Keratinocyte (primary cell): Measurements from ENCODE around the gene FGF22. TPM values are rescaled to one million over a fixed set of nuclear protein-coding genes. Genes with fewer than 3 reads are reported as not detected.

Experiments used
- DNase-seq: peaks from one replicate; pipeline ENCODE4 v3.0.0-alpha.2; 2011; ENCODE audit warnings: low read depth, missing footprints, low spot score
- FAIRE-seq: peaks from 2 replicates; lab custom pipeline; 2011; peaks lifted over from hg19 to GRCh38; lab: Jason Lieb, UNC
- H2AFZ ChIP-seq: 2 replicates; pipeline ENCODE4 v1.6.0; 2012; ENCODE audit warnings: low read length, control low read depth, inconsistent platforms; ENCODE audit not compliant: control insufficient read depth
- H3K27ac ChIP-seq: 2 replicates; pipeline ENCODE4 v1.5.1; 2011; ENCODE audit warnings: low read length; ENCODE audit not compliant: control insufficient read depth, insufficient read depth
- H3K27me3 ChIP-seq: 3 replicates; pipeline ENCODE4 v1.6.0; 2011; ENCODE audit warnings: low read length; ENCODE audit not compliant: control insufficient read depth, insufficient read depth; ENCODE audit errors: extremely low read depth
- H3K36me3 ChIP-seq, 2 experiments: 2 replicates in 1 of 2; 3 replicates in 1 of 2; pipeline ENCODE4 v1.5.1; 2011; ENCODE audit warnings: low read length in 2 of 2, mild to moderate bottlenecking in 1 of 2; ENCODE audit not compliant: control insufficient read depth in 2 of 2, insufficient read depth in 2 of 2; ENCODE audit errors: extremely low read depth in 1 of 2
- H3K4me1 ChIP-seq: 3 replicates; pipeline ENCODE4 v1.5.1; 2011; ENCODE audit warnings: low read length; ENCODE audit not compliant: control insufficient read depth, insufficient read depth; ENCODE audit errors: extremely low read depth
- H3K4me2 ChIP-seq: 3 replicates; pipeline ENCODE4 v1.6.0; 2011; ENCODE audit warnings: low read depth, low read length; ENCODE audit not compliant: control insufficient read depth, insufficient read depth; ENCODE audit errors: extremely low read depth
- H3K4me3 ChIP-seq, 3 experiments: fragments of 200-600 bp in 1 of 3; sonication (generic) in 1 of 3; 2 replicates in 2 of 3; 3 replicates in 1 of 3; pipeline ENCODE4 v1.5.1; 2011 to 2016; ENCODE audit warnings: low read length in 3 of 3, mild to moderate bottlenecking in 3 of 3, control low read depth in 2 of 3, inconsistent platforms in 1 of 3, low read depth in 1 of 3, mixed read lengths in 1 of 3, mixed run types in 1 of 3, moderate library complexity in 1 of 3; ENCODE audit not compliant: control insufficient read depth in 2 of 3, insufficient read depth in 2 of 3; ENCODE audit errors: extremely low read depth in 1 of 3
- H3K79me2 ChIP-seq: 2 replicates; pipeline ENCODE4 v1.6.0; 2012; ENCODE audit warnings: low read length; ENCODE audit not compliant: control insufficient read depth, insufficient read depth
- H3K9ac ChIP-seq: 3 replicates; pipeline ENCODE4 v1.6.0; 2011; ENCODE audit warnings: low read length; ENCODE audit not compliant: control insufficient read depth, insufficient read depth; ENCODE audit errors: extremely low read depth
- H3K9me1 ChIP-seq: 3 replicates; pipeline ENCODE4 v1.6.0; 2011; ENCODE audit warnings: low read length; ENCODE audit not compliant: control insufficient read depth, insufficient read depth; ENCODE audit errors: extremely low read depth
- H3K9me3 ChIP-seq: 2 replicates; pipeline ENCODE4 v1.5.1; 2012; ENCODE audit warnings: low read depth, low read length; ENCODE audit not compliant: control insufficient read depth
- H4K20me1 ChIP-seq: 3 replicates; pipeline ENCODE4 v1.6.0; 2011; ENCODE audit warnings: low read length; ENCODE audit not compliant: control insufficient read depth, insufficient read depth; ENCODE audit errors: extremely low read depth
- CTCF ChIP-seq, 3 experiments: IDR thresholded peaks in 1 of 3; conservative IDR thresholded peaks in 1 of 3; optimal IDR thresholded peaks in 1 of 3; 2 replicates in 2 of 3; 3 replicates in 1 of 3; pipeline versions ENCODE3 to v1.5.1; 2011; ENCODE audit warnings: low read length in 3 of 3, mild to moderate bottlenecking in 3 of 3, moderate library complexity in 2 of 3, control low read depth in 1 of 3, inconsistent platforms in 1 of 3; ENCODE audit not compliant: insufficient read depth in 2 of 3; ENCODE audit errors: extremely low read depth in 1 of 3
- EZH2 ChIP-seq: IDR thresholded peaks from one replicate; pipeline ENCODE4 v1.6.1; 2012; ENCODE audit warnings: inconsistent platforms, mild to moderate bottlenecking, low read length, moderate library complexity
- dilution Hi-C: fragments of 300-500 bp; cut with MboI; formaldehyde crosslinking; loops from one replicate; pipeline ENCODE4 v1.7.0; 2020; ENCODE audit warnings: low sequenced_read_pairs; ENCODE audit not compliant: extremely low pct_ligation_motif_present
- polyA plus RNA-seq, 5 experiments: library from polyadenylated mRNA; depleted of rRNA in 3 of 5; stranded (reverse) in 3 of 5; stranded (forward) in 1 of 5; unstranded in 1 of 5; fragments of >200 nt; gene quantifications; 1 replicate in 1 of 5; 2 replicates in 3 of 5; 3 replicates in 1 of 5; pipeline versions ENCODE4 v1.2.1 to v1.2.3, GENCODE V29; 2011 to 2012; ENCODE audit warnings: missing spikeins in 2 of 5, low read depth in 1 of 5, low replicate concordance in 1 of 5

The FGF22 gene
- polyA plus RNA-seq, 1 donor (not counting 4 experiments of a cell fraction or from before 2014, with no cell fraction given): not detected

DNA sequence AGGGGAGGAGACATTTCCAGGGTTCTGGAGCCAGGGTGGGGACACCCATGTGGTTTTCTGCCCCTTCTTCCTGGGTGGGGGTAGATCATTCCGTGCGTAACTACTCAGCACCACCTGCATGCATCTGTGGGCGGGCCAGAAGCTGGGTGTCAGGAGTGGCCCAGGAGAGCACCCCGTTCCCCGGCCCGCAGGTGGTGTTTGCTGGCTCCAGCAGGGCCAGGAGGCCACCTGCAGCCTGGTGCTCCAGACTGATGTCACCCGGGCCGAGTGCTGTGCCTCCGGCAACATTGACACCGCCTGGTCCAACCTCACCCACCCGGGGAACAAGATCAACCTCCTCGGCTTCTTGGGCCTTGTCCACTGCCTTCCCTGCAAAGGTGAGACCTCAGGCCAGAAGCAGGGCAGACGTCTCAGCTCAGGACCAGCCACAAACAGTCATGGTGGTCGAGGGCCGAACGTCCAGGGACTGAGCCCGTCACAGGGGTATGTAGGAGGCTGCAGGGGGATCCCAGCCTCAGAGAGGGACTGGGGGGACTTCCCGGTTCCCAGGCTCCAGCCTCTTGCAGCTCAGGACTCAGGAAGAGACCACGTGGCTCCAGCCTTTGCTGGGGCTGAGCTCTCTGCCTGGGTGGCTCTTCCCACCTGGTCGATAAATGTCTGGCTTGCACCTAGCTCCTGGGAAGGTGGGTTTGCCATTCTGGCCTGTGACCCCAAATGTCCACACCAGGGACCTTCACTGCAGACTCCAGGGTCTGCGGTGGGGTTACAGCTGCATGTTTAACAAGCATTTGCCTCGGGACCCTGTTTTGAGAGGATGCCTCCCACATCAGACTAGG, 38.1 kb downstream of the FGF22 start:
- peak; percentile 87 for FAIRE-seq
- Histone ChIP-seq H3K27me3 (no peaks in the 10 kb centered on the region), H3K27ac (peak overlapping the region; percentile 93), H3K79me2 (peaks cover 23% of the 10 kb centered on the region), H2AFZ (no peak overlapping the region), H3K4me3 (peak overlapping the region; percentile 76 to 92 (median 77)), H3K9me3 (no peaks in the 10 kb centered on the region), H3K4me2 (peak overlapping the region; percentile 90), H3K9me1 (peaks cover 2% of the 10 kb centered on the region), H3K9ac (peak overlapping the region; percentile 99), H3K36me3 (peaks cover 9 to 29% of the 10 kb centered on the region in 2 experiments), H3K4me1 (peaks cover 26% of the 10 kb centered on the region), H4K20me1 (peaks cover 21% of the 10 kb centered on the region)
- dilution Hi-C loops: no loop called here
- TF ChIP-seq CTCF (optimal IDR thresholded peaks at IDR 0.05 in 1 of 3, IDR thresholded peaks at IDR 0.05 in 1 of 3, conservative IDR thresholded peaks at IDR 0.05 in 1 of 3; ENCODE audit: extremely low read depth in 1 of 3, insufficient read depth in 2 of 3, low read length in 3 of 3) (no peak), EZH2 (no peak)
- DNase-seq: no peak

DNA sequence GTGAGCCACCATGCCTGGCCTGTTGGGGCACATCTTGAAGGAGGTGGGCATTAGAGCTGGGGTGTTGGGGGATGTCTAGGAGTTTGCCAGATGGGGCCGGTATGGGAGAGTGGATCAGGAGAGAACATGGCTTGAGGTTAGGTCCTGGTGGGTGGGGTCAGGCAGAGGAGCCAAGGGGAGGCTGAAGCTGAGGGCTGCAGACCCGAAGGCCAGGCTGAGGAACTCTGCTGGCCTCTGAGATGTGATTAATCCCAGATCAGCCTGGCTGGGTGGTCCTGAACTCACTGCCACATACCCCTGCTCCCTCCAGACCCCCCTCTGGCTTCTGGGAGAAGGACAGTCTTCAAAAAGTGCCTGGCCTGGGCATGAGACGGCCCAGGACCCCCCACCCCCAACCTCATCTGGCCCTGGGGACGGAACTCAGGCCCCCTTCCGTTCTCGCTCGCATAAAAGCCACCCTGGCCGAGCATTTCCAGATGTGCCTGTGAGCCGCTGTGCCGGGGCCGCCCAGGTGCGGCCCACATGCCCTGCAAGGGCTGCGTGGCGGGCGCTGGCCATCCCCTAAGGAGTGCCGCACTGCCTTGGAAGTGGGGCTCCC, 39.2 kb downstream of the FGF22 start:
- dilution Hi-C loops: no loop called here
- DNase-seq: no peak
- TF ChIP-seq CTCF (optimal IDR thresholded peaks at IDR 0.05 in 1 of 3, IDR thresholded peaks at IDR 0.05 in 1 of 3, conservative IDR thresholded peaks at IDR 0.05 in 1 of 3; ENCODE audit: extremely low read depth in 1 of 3, insufficient read depth in 2 of 3, low read length in 3 of 3) (no peak), EZH2 (no peak)
- Histone ChIP-seq H3K36me3 (peaks cover 9 to 29% of the 10 kb centered on the region in 2 experiments), H4K20me1 (peaks cover 21% of the 10 kb centered on the region), H3K4me3 (peak overlapping the region; percentile 26 to 66 (median 59)), H3K4me2 (peak overlapping the region; percentile 90), H3K4me1 (peaks cover 26% of the 10 kb centered on the region), H3K9me3 (no peaks in the 10 kb centered on the region), H3K9ac (peak overlapping the region; percentile 52), H3K79me2 (peaks cover 23% of the 10 kb centered on the region), H3K27ac (peak overlapping the region; percentile 93), H3K27me3 (no peaks in the 10 kb centered on the region), H2AFZ (no peak overlapping the region), H3K9me1 (peaks cover 2% of the 10 kb centered on the region)
- FAIRE-seq: no peak
